Measurements from ENCODE around the gene MID1.

MID1 gene

GRCh38 chrX:10427249-10427648, 193.1 kb downstream of the MID1 start:
- no peak for TF ChIP-seq EZH2phosphoT487 (conservative IDR thresholded peaks at IDR 0.05; ENCODE audit: low read length)
- TF ChIP-seq, protein P1, sequence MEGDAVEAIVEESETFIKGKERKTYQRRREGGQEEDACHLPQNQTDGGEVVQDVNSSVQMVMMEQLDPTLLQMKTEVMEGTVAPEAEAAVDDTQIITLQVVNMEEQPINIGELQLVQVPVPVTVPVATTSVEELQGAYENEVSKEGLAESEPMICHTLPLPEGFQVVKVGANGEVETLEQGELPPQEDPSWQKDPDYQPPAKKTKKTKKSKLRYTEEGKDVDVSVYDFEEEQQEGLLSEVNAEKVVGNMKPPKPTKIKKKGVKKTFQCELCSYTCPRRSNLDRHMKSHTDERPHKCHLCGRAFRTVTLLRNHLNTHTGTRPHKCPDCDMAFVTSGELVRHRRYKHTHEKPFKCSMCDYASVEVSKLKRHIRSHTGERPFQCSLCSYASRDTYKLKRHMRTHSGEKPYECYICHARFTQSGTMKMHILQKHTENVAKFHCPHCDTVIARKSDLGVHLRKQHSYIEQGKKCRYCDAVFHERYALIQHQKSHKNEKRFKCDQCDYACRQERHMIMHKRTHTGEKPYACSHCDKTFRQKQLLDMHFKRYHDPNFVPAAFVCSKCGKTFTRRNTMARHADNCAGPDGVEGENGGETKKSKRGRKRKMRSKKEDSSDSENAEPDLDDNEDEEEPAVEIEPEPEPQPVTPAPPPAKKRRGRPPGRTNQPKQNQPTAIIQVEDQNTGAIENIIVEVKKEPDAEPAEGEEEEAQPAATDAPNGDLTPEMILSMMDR (IDR thresholded peaks at IDR 0.05; ENCODE audit: insufficient read depth, low read length, poor library complexity, severe bottlenecking): no peak
- Histone ChIP-seq H3K4me3 (ENCODE audit: insufficient read depth, low read length, poor library complexity, severe bottlenecking) (no peak overlapping the region), H3K27me3 (ENCODE audit: low read length) (no peaks in the 10 kb centered on the region), H3K9me3 (ENCODE audit: insufficient read depth, low read length) (no peaks in the 10 kb centered on the region), H4K20me1 (ENCODE audit: low read depth, low read length) (no peaks in the 10 kb centered on the region), H3K36me3 (ENCODE audit: low read length) (no peaks in the 10 kb centered on the region), H3K9me2 (replicated peaks; ENCODE audit: insufficient read depth, low read length) (no peaks in the 10 kb centered on the region), H3K9ac (ENCODE audit: low read length) (no peak overlapping the region), H3F3A (ENCODE audit: insufficient read depth) (no peaks in the 10 kb centered on the region), H3K79me2 (ENCODE audit: insufficient read depth, low read length) (no peaks in the 10 kb centered on the region), H3K4me2 (ENCODE audit: low read depth, low read length, poor library complexity, severe bottlenecking) (no peak overlapping the region), H3K27ac (ENCODE audit: low read depth, low read length) (no peak overlapping the region), H2AFZ (ENCODE audit: low read depth, low read length, severe bottlenecking) (no peak overlapping the region)

- Histone ChIP-seq H3K9ac (ENCODE audit: low read length) (no peak overlapping the region), H3K36me3 (ENCODE audit: low read length) (no peaks in the 10 kb centered on the region), H3K4me2 (ENCODE audit: low read depth, low read length, poor library complexity, severe bottlenecking) (no peak overlapping the region), H3K79me2 (ENCODE audit: insufficient read depth, low read length) (no peaks in the 10 kb centered on the region), H3K27ac (ENCODE audit: low read depth, low read length) (no peak overlapping the region), H3K9me2 (replicated peaks; ENCODE audit: insufficient read depth, low read length) (no peaks in the 10 kb centered on the region), H2AFZ (ENCODE audit: low read depth, low read length, severe bottlenecking) (no peak overlapping the region), H3K27me3 (ENCODE audit: low read length) (no peaks in the 10 kb centered on the region), H3K4me3 (ENCODE audit: insufficient read depth, low read length, poor library complexity, severe bottlenecking) (no peak overlapping the region), H3K9me3 (ENCODE audit: insufficient read depth, low read length) (no peaks in the 10 kb centered on the region), H4K20me1 (ENCODE audit: low read depth, low read length) (no peaks in the 10 kb centered on the region), H3F3A (ENCODE audit: insufficient read depth) (no peaks in the 10 kb centered on the region)
- TF ChIP-seq EZH2phosphoT487 (conservative IDR thresholded peaks at IDR 0.05; ENCODE audit: low read length): no peak
- TF ChIP-seq, protein P1 (IDR thresholded peaks at IDR 0.05; ENCODE audit: insufficient read depth, low read length, poor library complexity, severe bottlenecking): no peak
Measured at GRCh38 chrX:10423716-10424115, 196.7 kb downstream of the MID1 start.

GRCh38 chrX:10420134-10420533, 200.3 kb downstream of the MID1 start:
- Histone ChIP-seq H3K27ac (ENCODE audit: low read depth, low read length) (no peak overlapping the region), H3F3A (ENCODE audit: insufficient read depth) (no peaks in the 10 kb centered on the region), H2AFZ (ENCODE audit: low read depth, low read length, severe bottlenecking) (no peak overlapping the region), H3K4me3 (ENCODE audit: insufficient read depth, low read length, poor library complexity, severe bottlenecking) (no peak overlapping the region), H3K4me2 (ENCODE audit: low read depth, low read length, poor library complexity, severe bottlenecking) (no peak overlapping the region), H3K79me2 (ENCODE audit: insufficient read depth, low read length) (no peaks in the 10 kb centered on the region), H3K36me3 (ENCODE audit: low read length) (no peaks in the 10 kb centered on the region), H3K9me2 (replicated peaks; ENCODE audit: insufficient read depth, low read length) (no peaks in the 10 kb centered on the region), H4K20me1 (ENCODE audit: low read depth, low read length) (no peaks in the 10 kb centered on the region), H3K9ac (ENCODE audit: low read length) (no peak overlapping the region), H3K27me3 (ENCODE audit: low read length) (no peaks in the 10 kb centered on the region), H3K9me3 (ENCODE audit: insufficient read depth, low read length) (no peaks in the 10 kb centered on the region)
- no peak for TF ChIP-seq EZH2phosphoT487 (conservative IDR thresholded peaks at IDR 0.05; ENCODE audit: low read length)
- TF ChIP-seq, protein P1 (IDR thresholded peaks at IDR 0.05; ENCODE audit: insufficient read depth, low read length, poor library complexity, severe bottlenecking): no peak

Data from SU-DHL-6 (cell line).